Activated T-helper 2 cell treated with anti-CD3 and anti-CD28 coated beads, Interferon-gamma antibody, Interleukin-2, Interleukin-4, amounts not matched to agents 10 μg/mL and 5 μg/mL and 100 μg/mL, durations not matched to agents 14 hours and 24 hours and 36 hours (primary cell): ENCODE results near the gene KREMEN1. TPM values are rescaled to one million over a fixed set of nuclear protein-coding genes. Genes with fewer than 3 reads are reported as not detected.

Experiments used
- DNase-seq: peaks from one replicate; pipeline ENCODE4 v3.0.0; 2021; ENCODE audit warnings: low spot score
- H3K27ac Mint-ChIP-seq: one replicate; pipeline ENCODE4 v1.8.0; 2021; ENCODE audit warnings: mixed read lengths
- H3K27me3 Mint-ChIP-seq: one replicate; pipeline ENCODE4 v1.8.0; 2021; ENCODE audit warnings: low read depth, mixed read lengths
- H3K36me3 Mint-ChIP-seq: one replicate; pipeline ENCODE4 v1.8.0; 2021; ENCODE audit warnings: low read depth, mixed read lengths
- H3K4me1 Mint-ChIP-seq: one replicate; pipeline ENCODE4 v1.8.0; 2021; ENCODE audit warnings: low read depth, mixed read lengths
- H3K4me3 Mint-ChIP-seq: one replicate; pipeline ENCODE4 v1.8.0; 2021; ENCODE audit warnings: low read depth, mild to moderate bottlenecking, moderate library complexity, mixed read lengths
- H3K9me3 Mint-ChIP-seq: one replicate; pipeline ENCODE4 v1.8.0; 2021; ENCODE audit warnings: mixed read lengths
- intact Hi-C: fragments of 100-400 bp; cut with micrococcal nuclease; formaldehyde crosslinking; loops from one replicate; pipeline ENCODE4 v1.15.1; 2023
- total RNA-seq: library from RNA; stranded (reverse); gene quantifications from 2 replicates; pipeline ENCODE4 v1.2.3, GENCODE V29; 2022

The KREMEN1 gene
- total RNA-seq, 1 donor from 2014 or later, result 0.27 TPM

DNA sequence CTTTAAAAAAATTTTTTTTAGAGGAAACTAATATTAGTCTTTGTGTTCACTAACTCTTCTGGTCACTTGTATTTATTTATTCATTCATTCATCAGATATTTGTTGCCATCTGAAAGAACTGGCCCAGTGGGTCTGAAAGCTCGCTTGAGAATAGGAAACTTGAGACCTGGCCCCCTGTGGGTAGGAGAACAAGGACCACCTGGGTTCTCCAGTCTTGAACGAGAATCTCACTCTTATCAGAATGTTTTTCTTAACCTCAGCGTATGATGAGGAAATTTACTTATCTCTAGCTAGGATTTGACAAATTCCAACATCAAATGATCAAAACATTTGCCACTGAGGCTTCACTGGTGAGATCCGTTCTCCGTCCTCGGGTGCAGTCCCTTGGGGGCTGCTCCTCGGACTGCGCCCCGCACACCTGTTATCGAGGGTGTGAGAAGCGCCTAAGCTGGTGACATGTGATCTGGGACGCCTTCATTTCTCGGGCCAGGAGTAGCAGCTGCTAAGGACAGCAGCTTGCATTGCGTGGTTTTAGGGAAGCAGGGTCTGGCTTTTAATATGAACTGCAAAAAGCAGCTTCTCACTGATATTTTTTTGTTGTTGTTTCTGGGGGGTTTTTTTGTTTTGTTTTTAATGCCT, 17.5 kb upstream of the KREMEN1 start:
- Mint-ChIP-seq H3K27ac (no peak overlapping the region), H3K27me3 (peaks cover 17% of the 10 kb centered on the region), H3K9me3 (no peaks in the 10 kb centered on the region), H3K4me1 (no peaks in the 10 kb centered on the region), H3K4me3 (no peak overlapping the region), H3K36me3 (no peaks in the 10 kb centered on the region)
- intact Hi-C loops, result no loop called here
- no peak for DNase-seq

DNA sequence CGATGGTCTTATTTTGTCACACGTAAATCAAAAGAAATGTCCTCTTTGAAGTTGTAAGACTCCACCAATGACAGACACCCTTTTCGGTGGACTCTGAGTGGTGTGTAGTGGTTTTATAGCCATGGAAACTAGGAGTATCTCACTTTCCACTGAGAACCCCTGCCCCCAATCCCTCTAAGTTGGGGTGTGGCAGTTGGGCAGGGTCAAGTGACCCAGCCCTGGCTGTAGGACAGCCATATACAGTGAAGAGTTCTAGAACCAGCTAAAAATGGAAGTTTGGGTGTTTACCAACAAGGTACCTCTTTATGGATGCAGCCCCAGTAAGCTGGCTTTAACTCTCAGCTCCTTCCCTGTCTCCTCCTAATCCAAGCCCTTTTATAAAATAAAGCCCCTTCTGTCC, 16.4 kb upstream of the KREMEN1 start:
- Mint-ChIP-seq H3K4me1 (no peaks in the 10 kb centered on the region), H3K27me3 (peaks cover 28% of the 10 kb centered on the region), H3K4me3 (no peak overlapping the region), H3K36me3 (no peaks in the 10 kb centered on the region), H3K9me3 (no peaks in the 10 kb centered on the region), H3K27ac (no peak overlapping the region)
- DNase-seq, result no peak
- intact Hi-C loops, result no loop called here

DNA sequence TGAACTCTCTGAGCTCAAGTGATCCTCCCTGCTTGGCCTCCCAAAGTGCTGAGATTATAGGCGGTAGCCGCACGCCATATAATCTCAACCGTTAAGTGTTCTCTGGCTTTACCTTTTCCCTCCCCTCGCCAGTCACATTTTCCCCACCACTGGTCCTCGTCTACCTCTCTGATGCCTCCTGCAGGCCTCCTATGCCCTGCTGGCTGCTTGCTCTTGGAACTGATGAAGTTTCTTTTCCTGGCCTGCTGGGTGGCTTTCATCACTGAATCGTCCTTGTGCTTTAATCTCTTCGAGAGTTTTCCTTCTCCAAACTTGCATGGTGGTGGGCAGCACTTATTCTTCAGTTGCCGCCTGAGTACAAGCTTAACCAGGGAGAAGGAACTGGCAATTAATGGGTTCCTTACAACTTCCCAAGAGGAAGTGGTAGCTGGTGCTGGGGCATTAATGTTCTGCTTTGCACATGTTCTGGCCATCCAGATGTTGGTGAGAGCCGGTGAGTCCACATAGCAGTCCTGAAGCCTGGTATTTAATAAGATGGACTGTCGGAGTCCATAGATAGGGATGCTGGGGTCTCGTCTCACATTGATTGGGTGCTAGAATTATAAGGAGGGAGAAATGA, 12.5 kb upstream of the KREMEN1 start:
- no peak overlapping the region for H3K27ac Mint-ChIP-seq
- no peaks in the 10 kb centered on the region for H3K9me3 Mint-ChIP-seq
- no peak overlapping the region for H3K4me3 Mint-ChIP-seq
- intact Hi-C loops, result no loop called here
- no peaks in the 10 kb centered on the region for H3K36me3 Mint-ChIP-seq
- DNase-seq, result no peak
- H3K4me1 Mint-ChIP-seq, result peaks cover 6% of the 10 kb centered on the region
- H3K27me3 Mint-ChIP-seq, result peaks cover 47% of the 10 kb centered on the region

DNA sequence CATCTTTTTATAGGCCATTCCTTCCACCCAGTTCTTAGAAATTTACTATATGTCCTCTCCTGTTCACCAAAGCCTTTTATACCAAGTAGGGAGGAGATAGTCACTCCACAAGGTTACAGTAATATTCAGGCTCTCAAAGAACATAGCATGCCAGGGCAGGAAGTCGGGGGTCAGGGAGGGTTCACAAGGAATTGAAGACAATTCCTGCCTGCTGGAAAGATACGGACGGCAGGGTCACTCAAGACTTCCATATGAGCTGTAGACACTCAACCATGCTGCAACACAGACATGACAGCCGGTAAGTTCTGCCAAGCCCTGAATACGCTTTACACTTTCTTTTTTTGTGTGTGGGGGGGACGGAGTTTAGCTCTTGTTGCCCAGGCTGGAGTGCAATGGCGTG, 11.9 kb upstream of the KREMEN1 start:
- no peaks in the 10 kb centered on the region for H3K9me3 Mint-ChIP-seq
- no peak overlapping the region for H3K4me3 Mint-ChIP-seq
- DNase-seq, result no peak
- no peaks in the 10 kb centered on the region for H3K36me3 Mint-ChIP-seq
- peaks cover 11% of the 10 kb centered on the region for H3K4me1 Mint-ChIP-seq
- H3K27me3 Mint-ChIP-seq, result peaks cover 47% of the 10 kb centered on the region
- no peak overlapping the region for H3K27ac Mint-ChIP-seq
- intact Hi-C loops, result no loop called here

DNA sequence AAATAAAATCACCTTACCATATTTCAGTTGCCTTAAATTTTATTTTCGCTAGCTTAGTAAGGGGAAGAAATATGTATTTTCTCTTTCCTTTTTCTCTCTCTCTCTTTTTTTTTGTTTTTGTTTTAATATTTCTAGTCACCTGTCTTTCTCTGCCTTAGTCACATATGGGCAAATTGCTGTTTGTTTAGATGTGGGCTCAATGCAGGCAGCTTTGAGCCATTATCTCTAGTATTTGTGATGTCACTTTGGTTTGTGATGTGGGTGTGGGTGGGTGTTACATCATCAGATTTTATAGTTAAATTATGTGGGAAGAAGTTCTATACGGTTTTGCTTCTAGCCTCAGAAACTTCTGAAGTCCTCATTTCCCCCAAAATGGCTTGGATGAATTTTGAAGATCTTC, 11.1 kb upstream of the KREMEN1 start, which contains the start of gene C22orf31:
TSS of gene C22orf31 (minus strand) at position 59 of the 400 bp plus-strand sequence. CDS start at position 20, 39 bp downstream.
- Mint-ChIP-seq H3K4me3 (no peak within 1 kb of the TSS), H3K27ac (no peak within 1 kb of the TSS), H3K9me3 (no peaks in the 10 kb centered on the region), H3K36me3 (no peaks in the 10 kb centered on the region), H3K4me1 (peaks cover 12% of the 10 kb centered on the region), H3K27me3 (peaks cover 50% of the 10 kb centered on the region)
- intact Hi-C loops, result no loop called here
- no peak for DNase-seq

DNA sequence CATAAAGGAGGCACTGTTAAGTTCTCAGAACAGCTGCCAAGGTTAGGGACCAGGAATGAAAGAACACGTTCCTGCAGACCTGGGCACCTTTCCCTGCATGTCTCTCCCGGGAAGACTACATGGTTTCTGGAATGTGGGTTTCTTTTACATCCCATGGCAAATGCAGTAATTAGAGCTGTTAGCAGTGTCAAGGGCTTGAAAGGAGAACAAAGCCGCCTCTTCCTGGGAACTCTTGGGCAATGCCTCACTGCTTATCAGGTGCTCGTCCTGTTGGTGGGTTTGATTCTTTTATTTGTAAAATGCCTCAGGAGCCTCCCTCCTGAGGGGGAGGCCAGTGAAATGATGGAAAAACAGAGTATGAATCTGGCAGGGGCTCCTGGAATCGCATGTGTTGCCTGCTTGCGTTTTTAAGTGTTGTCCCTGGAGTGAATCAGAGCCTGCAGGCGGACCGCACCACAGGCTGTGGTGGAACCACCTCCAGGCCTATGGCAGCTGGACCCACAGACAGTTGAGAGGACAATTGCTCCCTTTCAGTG, 10.5 kb upstream of the KREMEN1 start:
- peaks cover 51% of the 10 kb centered on the region for H3K27me3 Mint-ChIP-seq

DNA sequence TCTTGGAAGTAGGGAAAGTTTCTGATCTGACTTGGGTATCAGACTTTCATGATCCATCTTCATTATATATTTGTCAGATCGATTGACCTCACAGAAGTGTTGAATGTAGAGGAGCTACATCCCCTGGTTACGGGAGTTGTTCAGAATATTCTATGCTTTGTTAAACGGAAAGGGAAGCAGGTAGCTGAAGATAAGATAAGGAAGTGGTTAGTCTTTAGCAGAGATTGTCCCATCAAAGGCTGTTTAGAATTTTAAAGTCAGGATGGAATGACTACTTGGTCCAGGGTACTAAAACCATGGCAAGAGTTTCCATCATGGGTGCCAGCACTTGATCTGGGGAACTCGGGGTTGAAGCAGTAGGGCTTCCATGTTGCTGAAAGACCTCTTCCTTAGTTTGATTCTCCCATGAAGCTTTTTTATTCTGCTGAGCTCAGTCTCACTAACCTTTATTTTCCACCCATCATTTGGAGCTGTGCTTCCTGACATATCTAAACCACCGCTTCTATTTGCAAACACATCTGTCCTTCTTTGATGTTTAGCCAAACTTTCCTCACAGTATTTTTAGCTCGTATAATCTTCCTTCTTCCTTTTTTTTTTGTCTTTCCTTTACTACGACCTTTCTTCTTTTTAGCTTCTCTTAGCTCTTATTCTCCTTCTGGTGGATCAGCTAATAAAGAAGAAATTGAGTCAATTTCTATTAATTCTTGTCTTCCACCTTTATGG, 7.2 kb upstream of the KREMEN1 start:
- Mint-ChIP-seq H3K36me3 (no peaks in the 10 kb centered on the region), H3K9me3 (no peaks in the 10 kb centered on the region), H3K4me3 (no peak overlapping the region), H3K4me1 (peaks cover 12% of the 10 kb centered on the region), H3K27me3 (peaks cover 57% of the 10 kb centered on the region), H3K27ac (no peak overlapping the region)
- no peak for DNase-seq
- intact Hi-C loops, result no loop called here

More for the DNA sequence above, 10.5 kb upstream of the KREMEN1 start:
- Mint-ChIP-seq H3K9me3 (no peaks in the 10 kb centered on the region), H3K36me3 (no peaks in the 10 kb centered on the region), H3K4me3 (no peak overlapping the region), H3K4me1 (peaks cover 12% of the 10 kb centered on the region), H3K27ac (no peak overlapping the region)
- intact Hi-C loops, result no loop called here
- DNase-seq, result no peak

DNA sequence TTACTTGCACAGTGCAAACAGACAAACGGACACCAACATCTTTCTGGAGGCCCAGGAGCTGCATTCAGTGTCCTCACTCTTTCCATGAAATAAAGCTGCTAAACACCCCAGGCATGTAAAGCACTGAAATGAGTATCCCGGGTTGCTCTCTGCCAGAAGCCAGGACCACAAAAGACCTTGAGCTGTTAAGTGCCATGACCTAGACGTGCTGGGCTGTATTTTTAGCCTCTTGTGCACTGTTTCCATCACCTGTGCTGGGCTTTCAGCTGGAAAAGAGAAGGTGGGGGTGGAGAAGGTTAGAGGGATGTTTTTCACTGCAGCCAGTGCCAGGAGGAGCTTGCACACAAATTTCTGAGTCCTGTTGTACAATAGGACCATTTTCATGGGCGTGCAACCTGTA, 3.4 kb upstream of the KREMEN1 start:
- Mint-ChIP-seq H3K27me3 (peaks cover 57% of the 10 kb centered on the region), H3K4me3 (no peak overlapping the region), H3K9me3 (no peaks in the 10 kb centered on the region), H3K27ac (no peak overlapping the region), H3K36me3 (no peaks in the 10 kb centered on the region), H3K4me1 (peaks cover 23% of the 10 kb centered on the region)
- intact Hi-C loops, result no loop called here
- no peak for DNase-seq

DNA sequence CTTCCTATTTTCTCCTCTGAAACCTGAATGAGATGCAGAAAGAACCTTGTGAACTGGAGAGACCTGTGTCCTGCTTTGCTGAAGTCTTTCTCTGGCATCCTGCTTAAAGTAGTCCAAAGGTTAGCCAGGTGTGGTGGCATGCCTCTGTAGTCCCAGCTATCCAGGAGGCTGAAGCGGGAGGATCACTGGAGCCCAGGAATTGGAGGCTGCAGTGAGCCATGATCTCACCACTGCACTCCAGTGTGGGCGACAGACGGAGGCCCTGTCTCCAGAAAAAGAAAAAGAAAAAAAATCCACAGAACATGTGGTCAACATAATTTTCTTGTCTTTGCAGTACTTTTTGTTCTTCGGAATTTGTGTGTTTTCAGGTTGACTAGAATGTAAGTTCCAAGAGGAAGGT, 2.3 kb upstream of the KREMEN1 start:
- peaks cover 18% of the 10 kb centered on the region for H3K4me1 Mint-ChIP-seq
- H3K4me3 Mint-ChIP-seq, result no peak overlapping the region
- H3K27ac Mint-ChIP-seq, result no peak overlapping the region
- H3K27me3 Mint-ChIP-seq, result peaks cover 63% of the 10 kb centered on the region
- DNase-seq, result no peak
- no peaks in the 10 kb centered on the region for H3K9me3 Mint-ChIP-seq
- H3K36me3 Mint-ChIP-seq, result no peaks in the 10 kb centered on the region
- intact Hi-C loops, result loop anchor here (5.0 to 10.0 kb wide), 2 partner anchors 132 to 174 kb away; no protein-coding TSS in a partner anchor

DNA sequence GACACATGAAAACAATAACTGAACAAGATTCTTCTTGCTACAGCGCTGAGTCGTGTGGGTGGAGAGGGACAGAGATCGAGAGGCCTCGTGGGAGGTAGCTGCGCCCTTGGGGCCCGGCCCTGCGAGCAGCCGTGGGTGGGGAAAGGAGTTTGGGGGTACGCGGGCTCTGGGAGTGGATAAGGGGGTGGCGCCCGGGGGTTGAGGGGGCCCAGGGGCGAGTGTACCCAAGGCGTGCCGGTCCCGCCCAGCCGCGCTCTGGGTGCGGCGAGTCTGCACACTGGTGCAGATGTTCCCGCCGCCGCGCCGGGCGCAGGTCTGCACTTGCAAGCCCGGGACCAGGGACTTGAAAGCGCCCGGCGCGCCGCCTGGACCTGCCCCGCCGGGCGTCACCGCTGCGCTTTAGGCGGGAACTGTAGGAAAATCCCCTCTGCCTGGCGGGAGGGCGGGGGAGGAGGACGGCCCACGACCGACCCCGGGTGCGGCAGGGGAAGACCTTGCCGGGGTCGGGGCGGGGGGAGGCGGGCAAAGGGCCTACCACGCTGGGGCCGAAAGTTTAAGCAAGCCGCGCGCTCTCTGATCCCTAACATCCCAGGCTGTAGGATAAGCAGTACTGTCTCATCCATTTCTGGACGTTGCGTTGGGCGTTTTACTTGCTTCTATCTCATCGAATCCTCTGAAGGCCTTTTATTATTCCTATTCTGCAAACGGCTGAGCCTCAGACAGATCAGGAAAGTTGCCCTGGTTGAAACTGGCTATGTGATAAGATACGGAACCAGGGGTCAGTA, 1.4 kb upstream of the KREMEN1 start:
- Mint-ChIP-seq H3K36me3 (no peaks in the 10 kb centered on the region), H3K9me3 (no peaks in the 10 kb centered on the region), H3K27ac (no peak overlapping the region), H3K4me1 (peaks cover 14% of the 10 kb centered on the region), H3K27me3 (peaks cover 63% of the 10 kb centered on the region), H3K4me3 (peak overlapping the region; percentile 70)
- intact Hi-C loops, result loop anchor here (5.0 to 10.0 kb wide), 2 partner anchors 131 to 173 kb away; no protein-coding TSS in a partner anchor
- no peak for DNase-seq

DNA sequence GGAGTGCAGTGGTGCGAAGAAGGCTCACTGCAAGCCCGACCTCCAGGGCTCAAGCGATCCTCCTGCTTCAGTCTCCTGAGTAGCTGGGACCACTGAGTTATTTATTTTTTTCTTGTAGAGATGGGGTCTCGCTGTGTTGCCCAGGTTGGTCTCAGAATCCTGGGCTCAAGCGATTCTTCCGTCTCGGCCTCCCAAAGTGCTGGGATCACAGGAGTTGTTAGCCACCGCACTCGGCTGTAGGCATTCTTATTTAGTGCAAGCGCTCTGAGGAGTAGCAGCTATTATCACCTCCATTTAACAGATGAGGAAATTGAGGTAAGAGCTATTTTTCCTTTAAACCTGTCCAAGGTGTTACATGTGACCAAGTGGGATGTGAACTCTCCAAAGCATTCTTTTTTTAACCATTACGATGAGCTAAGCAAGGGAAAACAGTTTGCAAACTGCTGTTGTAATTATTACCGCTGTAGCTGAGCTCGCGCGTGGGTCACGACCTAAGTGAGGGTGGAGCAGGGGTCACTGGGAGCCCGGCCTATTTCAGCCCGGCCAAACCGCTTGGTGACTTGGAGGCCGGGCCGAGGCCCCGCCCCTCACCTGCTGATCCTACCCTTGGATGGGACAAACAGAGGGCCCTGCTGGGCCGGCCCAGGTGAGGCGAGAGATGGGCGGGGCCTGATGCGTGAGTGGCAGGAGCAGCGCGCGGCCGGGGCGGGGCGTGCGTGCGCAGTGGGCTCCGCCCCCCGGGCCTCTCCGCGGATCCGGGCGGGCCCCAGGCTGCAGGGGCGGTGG, 449 bp upstream of the KREMEN1 start:
- Mint-ChIP-seq H3K27me3 (peaks cover 62% of the 10 kb centered on the region), H3K27ac (no peak overlapping the region), H3K9me3 (no peaks in the 10 kb centered on the region), H3K4me1 (peaks cover 14% of the 10 kb centered on the region), H3K36me3 (no peaks in the 10 kb centered on the region), H3K4me3 (peak overlapping the region; percentile 58)
- intact Hi-C loops, result loop anchor here (5.0 to 10.0 kb wide), 2 partner anchors 130 to 172 kb away; no protein-coding TSS in a partner anchor
- DNase-seq, result peak; percentile 78
